Stomach (tissue), 9 donors: ENCODE results near the gene OBP2A. TPM values are rescaled to one million over a fixed set of nuclear protein-coding genes. Genes with fewer than 3 reads are reported as not detected.
A peak's percentile ranks its signal among the peaks of the same experiment; 100 is the strongest.

Experiments used
- DNase-seq, 2 donors: peaks; one replicate each; pipeline versions ENCODE4 v3.0.0 to v3.0.0-alpha.2; 2013 to 2019
- H3K27ac ChIP-seq, 5 donors: fragments of 200-600 bp in 4 of 5; sonication (generic) in 4 of 5; one replicate each; pipeline ENCODE4 v1.5.1; 2013 to 2019; ENCODE audit warnings: mild to moderate bottlenecking in 1 of 5, moderate library complexity in 1 of 5
- H3K27me3 ChIP-seq, 3 donors: fragments of 200-600 bp; sonication (generic); one replicate each; pipeline ENCODE4 v1.5.1; 2017 to 2019; ENCODE audit warnings: mixed run types in 1 of 3
- H3K36me3 ChIP-seq, 4 donors: fragments of 200-600 bp; sonication (generic); 1 replicate in 3 of 4; 2 replicates in 1 of 4; pipeline ENCODE4 v1.5.1; 2016 to 2019
- H3K4me1 ChIP-seq, 4 donors: fragments of 200-600 bp; sonication (generic); one replicate each; pipeline ENCODE4 v1.5.1; 2016 to 2019
- H3K4me3 ChIP-seq, 4 donors: fragments of 200-600 bp; sonication (generic) in 3 of 4; one replicate each; pipeline ENCODE4 v1.5.1; 2016 to 2019; ENCODE audit warnings: mild to moderate bottlenecking in 1 of 4
- H3K9me3 ChIP-seq, 4 donors: fragments of 200-600 bp; sonication (generic); one replicate each; pipeline ENCODE4 v1.5.1; 2016 to 2019
- CTCF ChIP-seq, 7 experiments: fragments of 450-650 bp in 4 of 7; fragments of 200-600 bp in 3 of 7; sonication (generic) in 3 of 7; IDR thresholded peaks; one replicate each; pipeline ENCODE4 v1.5.1; 2016 to 2019; ENCODE audit warnings: antibody characterized with exemption in 7 of 7, control low read depth in 2 of 7, mild to moderate bottlenecking in 1 of 7
- EP300 ChIP-seq: sonication (generic); formaldehyde crosslinking; IDR thresholded peaks from one replicate; pipeline ENCODE4 v1.6.1; 2017; ENCODE audit warnings: antibody characterized with exemption
- POLR2A ChIP-seq, 4 donors: fragments of 450-650 bp; IDR thresholded peaks; one replicate each; pipeline ENCODE4 v1.6.1; 2016; ENCODE audit warnings: antibody characterized with exemption in 4 of 4, control low read depth in 2 of 4, mild to moderate bottlenecking in 1 of 4, moderate library complexity in 1 of 4
- POLR2AphosphoS5 ChIP-seq, 3 donors: sonication (generic); formaldehyde crosslinking; IDR thresholded peaks; one replicate each; pipeline ENCODE4 v1.6.1; 2016; ENCODE audit warnings: antibody characterized with exemption in 3 of 3
- WGBS, 5 donors: extraction: QIAGEN DNeasy Blood & Tissue Kit in 3 of 5; methylation state at CpG; one replicate each; pipeline versions ENCODE4 v1.1.5 to v1.1.7; 2013 to 2018; 5-methylcytosine and 5-hydroxymethylcytosine counted together
- intact Hi-C: fragments of 100-400 bp; cut with DNase I; formaldehyde crosslinking; loops from one replicate; pipeline ENCODE4 v1.15.1; 2023; ENCODE audit warnings: low total_unique reads
- polyA plus RNA-seq, 3 donors: library from polyadenylated mRNA; stranded (reverse); fragments of 200-250 nt; gene quantifications; one replicate each; pipeline ENCODE4 v1.2.3, GENCODE V29; 2013
- total RNA-seq, 5 donors: library from RNA; depleted of rRNA; stranded (reverse); fragments of >200 nt; gene quantifications; one replicate each; pipeline versions ENCODE4 v1.1.0 to v1.2.3, GENCODE V29; 2014 to 2016
- donor health status: healthy with polysubstance abuse.
- donor health status: Bipolar disorder and iron deficiency.
- donor health status: healthy.

Gene OBP2A
- total and polyA plus RNA-seq, 8 donors = not detected

DNA sequence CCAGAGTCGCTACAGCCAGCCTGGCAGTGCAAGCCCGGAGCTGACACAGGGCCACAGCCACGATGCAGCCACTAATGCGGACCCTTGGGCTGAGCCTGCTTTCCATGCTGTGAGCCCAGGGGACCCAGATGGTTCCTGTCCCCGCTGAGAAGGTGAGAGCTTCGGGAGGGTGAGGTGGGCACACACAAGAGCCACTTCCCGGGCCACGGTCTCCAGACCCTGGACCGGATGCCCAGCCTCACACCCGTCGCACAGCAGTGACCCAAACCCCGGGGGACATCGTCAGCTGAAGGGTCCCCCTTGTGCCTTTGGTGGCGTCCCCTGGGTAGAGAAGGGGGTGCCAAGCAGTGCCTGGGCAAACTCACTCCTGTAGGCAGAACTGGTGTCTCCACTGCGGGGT is 29.0 kb downstream of the OBP2A start:
- H3K27me3 ChIP-seq = peaks cover 0 to 40% (median 6%) of the 10 kb centered on the region in 3 donors
- no peaks in the 10 kb centered on the region for H3K4me1 ChIP-seq
- peak in 1 of 2 donors; percentile 16 for DNase-seq
- no peak overlapping the region for H3K27ac ChIP-seq
- TF ChIP-seq POLR2AphosphoS5 (IDR thresholded peaks at IDR 0.05) = no peak
- TF ChIP-seq CTCF (IDR thresholded peaks at IDR 0.05) = no peak
- TF ChIP-seq POLR2A (IDR thresholded peaks at IDR 0.05) = no peak
- TF ChIP-seq EP300 = no peak
- no peak overlapping the region for H3K4me3 ChIP-seq
- intact Hi-C loops = no loop called here
- H3K36me3 ChIP-seq = no peaks in the 10 kb centered on the region
- WGBS, 5 donors = 80 to 100% (median 92%) methylated on average over 1 to 15 of the region's 15 CpGs
- H3K9me3 ChIP-seq = no peaks in the 10 kb centered on the region

GRCh38 chr9:135575995-135576631 is 30.2 kb downstream of the OBP2A start:
- peak in 1 of 2 donors; percentile 20 for DNase-seq
- TF ChIP-seq EP300 (no peak), POLR2AphosphoS5 (IDR thresholded peaks at IDR 0.05) (no peak), CTCF (IDR thresholded peaks at IDR 0.05) (no peak), POLR2A (IDR thresholded peaks at IDR 0.05) (no peak)
- WGBS, 5 donors = 71 to 80% (median 75%) methylated on average over 20 to 22 of the region's 22 CpGs
- no peaks in the 10 kb centered on the region for H3K36me3 ChIP-seq
- H3K4me3 ChIP-seq = no peak overlapping the region
- intact Hi-C loops = no loop called here
- peaks cover 0 to 50% (median 6%) of the 10 kb centered on the region in 3 donors for H3K27me3 ChIP-seq
- no peaks in the 10 kb centered on the region for H3K9me3 ChIP-seq
- H3K4me1 ChIP-seq = no peaks in the 10 kb centered on the region
- no peak overlapping the region for H3K27ac ChIP-seq

- Histone ChIP-seq H3K4me1 (no peaks in the 10 kb centered on the region), H3K9me3 (no peaks in the 10 kb centered on the region), H3K36me3 (no peaks in the 10 kb centered on the region), H3K27ac (no peak overlapping the region), H3K4me3 (no peak overlapping the region), H3K27me3 (peaks cover 0 to 55% (median 6%) of the 10 kb centered on the region in 3 donors)
- intact Hi-C loops = no loop called here
- DNase-seq = no peak
- 81 to 86% (median 81%) methylated on average over 10 of the region's 10 CpGs for WGBS, 5 donors
- TF ChIP-seq EP300 = no peak
These were observed 31.3 kb downstream of the OBP2A start for GRCh38 chr9:135577256-135577655.

- 22 to 59% (median 39%) methylated on average over 2 of the region's 2 CpGs for WGBS, 5 donors
- H3K36me3 ChIP-seq = no peaks in the 10 kb centered on the region
- intact Hi-C loops = no loop called here
- no peak for DNase-seq
- H3K27me3 ChIP-seq = peaks cover 0 to 65% (median 6%) of the 10 kb centered on the region in 3 donors
- H3K9me3 ChIP-seq = no peaks in the 10 kb centered on the region
- no peak for TF ChIP-seq POLR2A (IDR thresholded peaks at IDR 0.05)
- no peak for TF ChIP-seq POLR2AphosphoS5 (IDR thresholded peaks at IDR 0.05)
- no peak for TF ChIP-seq CTCF (IDR thresholded peaks at IDR 0.05)
- no peak for TF ChIP-seq EP300
- H3K4me1 ChIP-seq = no peaks in the 10 kb centered on the region
- H3K27ac ChIP-seq = no peak overlapping the region
- no peak overlapping the region for H3K4me3 ChIP-seq
These were observed 33.4 kb downstream of the OBP2A start for GRCh38 chr9:135579356-135579755.

- Histone ChIP-seq H3K4me3 (no peak overlapping the region), H3K36me3 (no peaks in the 10 kb centered on the region), H3K27me3 (peaks cover 0 to 65% (median 2%) of the 10 kb centered on the region in 3 donors), H3K27ac (no peak overlapping the region), H3K4me1 (no peaks in the 10 kb centered on the region), H3K9me3 (no peaks in the 10 kb centered on the region)
- no peak for TF ChIP-seq EP300
- no peak for TF ChIP-seq POLR2A (IDR thresholded peaks at IDR 0.05)
- TF ChIP-seq CTCF (IDR thresholded peaks at IDR 0.05) = no peak
- no peak for TF ChIP-seq POLR2AphosphoS5 (IDR thresholded peaks at IDR 0.05)
- WGBS, 5 donors = 65 to 74% (median 71%) methylated on average over 10 of the region's 10 CpGs
- no peak for DNase-seq
- intact Hi-C loops = no loop called here
These were observed 34.1 kb downstream of the OBP2A start for GRCh38 chr9:135579889-135580660.
